Smooth muscle cell (in vitro differentiated cells): ENCODE results near the gene PFKP. TPM values are rescaled to one million over a fixed set of nuclear protein-coding genes. Genes with fewer than 3 reads are reported as not detected.

Experiments
- DNase-seq: peaks from one replicate; lab custom pipeline; 2025; ENCODE audit not compliant: unreplicated experiment; lab: John Stamatoyannopoulos, UW
- H2AFZ ChIP-seq: fragments of 200-600 bp; sonication (generic); 2 replicates; pipeline ENCODE4 v1.6.0; 2016; ENCODE audit warnings: antibody characterized with exemption, low read depth, mild to moderate bottlenecking
- H3F3A ChIP-seq: fragments of 200-600 bp; sonication (generic); 2 replicates; pipeline ENCODE4 v1.6.0; 2017; ENCODE audit warnings: antibody characterized with exemption, low read depth
- H3K27ac ChIP-seq: fragments of 200-600 bp; sonication (generic); 2 replicates; pipeline ENCODE4 v1.5.1; 2016; ENCODE audit warnings: low read depth, mild to moderate bottlenecking
- H3K27me3 ChIP-seq: fragments of 200-600 bp; sonication (generic); 2 replicates; pipeline ENCODE4 v1.6.1; 2016; ENCODE audit warnings: low read depth, mild to moderate bottlenecking
- H3K36me3 ChIP-seq: fragments of 200-600 bp; sonication (generic); 2 replicates; pipeline ENCODE4 v1.5.1; 2016; ENCODE audit warnings: low read depth
- H3K4me1 ChIP-seq: fragments of 200-600 bp; sonication (generic); 2 replicates; pipeline ENCODE4 v1.5.1; 2016; ENCODE audit warnings: low read depth
- H3K4me2 ChIP-seq: fragments of 200-600 bp; sonication (generic); 2 replicates; pipeline ENCODE4 v1.6.0; 2016; ENCODE audit warnings: mild to moderate bottlenecking
- H3K4me3 ChIP-seq: fragments of 200-600 bp; sonication (generic); 2 replicates; pipeline ENCODE4 v1.5.1; 2016; ENCODE audit warnings: mild to moderate bottlenecking
- H3K79me2 ChIP-seq: fragments of 200-600 bp; sonication (generic); 2 replicates; pipeline ENCODE4 v1.6.0; 2016; ENCODE audit warnings: low read depth, mild to moderate bottlenecking
- H3K9ac ChIP-seq: fragments of 200-600 bp; sonication (generic); 2 replicates; pipeline ENCODE4 v1.6.0; 2016; ENCODE audit warnings: low read depth
- H3K9me3 ChIP-seq: fragments of 200-600 bp; sonication (generic); replicated peaks from 2 replicates; pipeline ENCODE4 v1.5.1; 2016; ENCODE audit warnings: low read depth
- H4K20me1 ChIP-seq: fragments of 200-600 bp; sonication (generic); 2 replicates; pipeline ENCODE4 v1.6.0; 2016; ENCODE audit warnings: low read depth
- CTCF ChIP-seq: fragments of 200-600 bp; sonication (generic); IDR thresholded peaks from 2 replicates; pipeline ENCODE4 v1.5.1; 2017; ENCODE audit warnings: borderline replicate concordance, mild to moderate bottlenecking, antibody characterized with exemption; ENCODE audit not compliant: insufficient read depth, poor library complexity, severe bottlenecking
- WGBS: methylation state at CpG from one replicate; pipeline ENCODE4 v1.1.7; 2016; ENCODE audit warnings: low lambda C conversion rate; 5-methylcytosine and 5-hydroxymethylcytosine counted together
- polyA plus RNA-seq: library from polyadenylated mRNA; unstranded; fragments of >200 nt; fragmentation: Nextera tagmentation; extraction: Ambion mirVana; gene quantifications from 2 replicates; pipeline ENCODE4 v1.2.1, GENCODE V29; 2016
- total RNA-seq: library from RNA; depleted of rRNA; stranded (reverse); fragments of >200 nt; gene quantifications from 2 replicates; pipeline ENCODE4 v1.2.3, GENCODE V29; 2014

The PFKP gene
- total and polyA plus RNA-seq, 2 experiments from 2014 or later: 178 to 203 TPM

GRCh38 chr10:3034616-3035015 lies 32.7 kb upstream of the PFKP start:
- 61% methylated on average over 4 of the region's 4 CpGs for WGBS

GRCh38 chr10:3036155-3037021 lies 31.0 kb upstream of the PFKP start:
- DNase-seq: no peak
- H3K9ac ChIP-seq: no peak overlapping the region
- no peaks in the 10 kb centered on the region for H3K79me2 ChIP-seq
- H4K20me1 ChIP-seq: no peaks in the 10 kb centered on the region
- H3K9me3 ChIP-seq: no peaks in the 10 kb centered on the region
- H3K4me1 ChIP-seq: peaks cover 3% of the 10 kb centered on the region
- no peak for TF ChIP-seq CTCF
- no peak overlapping the region for H3K4me2 ChIP-seq
- H3K27me3 ChIP-seq: no peaks in the 10 kb centered on the region
- no peak overlapping the region for H3K27ac ChIP-seq
- no peaks in the 10 kb centered on the region for H3F3A ChIP-seq
- no peak overlapping the region for H3K4me3 ChIP-seq
- no peaks in the 10 kb centered on the region for H3K36me3 ChIP-seq
- 76% methylated on average over 8 of the region's 8 CpGs for whole genome bisulfite sequencing
- no peak overlapping the region for H2AFZ ChIP-seq

More at GRCh38 chr10:3034616-3035015, 32.7 kb upstream of the PFKP start:
- Histone ChIP-seq H3F3A (peaks cover 3% of the 10 kb centered on the region), H3K79me2 (no peaks in the 10 kb centered on the region), H3K36me3 (no peaks in the 10 kb centered on the region), H2AFZ (no peak overlapping the region), H4K20me1 (no peaks in the 10 kb centered on the region), H3K27ac (no peak overlapping the region), H3K4me2 (no peak overlapping the region), H3K4me1 (peaks cover 6% of the 10 kb centered on the region), H3K27me3 (no peaks in the 10 kb centered on the region), H3K9me3 (no peaks in the 10 kb centered on the region), H3K4me3 (no peak overlapping the region), H3K9ac (no peak overlapping the region)
- TF ChIP-seq CTCF: no peak
- no peak for DNase-seq

- no peaks in the 10 kb centered on the region for H4K20me1 ChIP-seq
- WGBS: 95% methylated on average over 4 of the region's 4 CpGs
- no peak overlapping the region for H3K27ac ChIP-seq
- H3K9ac ChIP-seq: no peak overlapping the region
- no peak overlapping the region for H3K4me2 ChIP-seq
- no peaks in the 10 kb centered on the region for H3K79me2 ChIP-seq
- no peak overlapping the region for H3K4me3 ChIP-seq
- no peak overlapping the region for H2AFZ ChIP-seq
- DNase-seq: no peak
- TF ChIP-seq CTCF: no peak
- no peaks in the 10 kb centered on the region for H3F3A ChIP-seq
- H3K27me3 ChIP-seq: no peaks in the 10 kb centered on the region
- no peaks in the 10 kb centered on the region for H3K9me3 ChIP-seq
- no peaks in the 10 kb centered on the region for H3K36me3 ChIP-seq
- no peaks in the 10 kb centered on the region for H3K4me1 ChIP-seq
These were observed 30.2 kb upstream of the PFKP start for GRCh38 chr10:3037182-3037581.

GRCh38 chr10:3040069-3040468 lies 27.3 kb upstream of the PFKP start:
- no peak overlapping the region for H3K9ac ChIP-seq
- H3K79me2 ChIP-seq: no peaks in the 10 kb centered on the region

More at GRCh38 chr10:3040069-3040468, 27.3 kb upstream of the PFKP start:
- Histone ChIP-seq H3K27ac (no peak overlapping the region), H3K4me3 (no peak overlapping the region), H2AFZ (no peak overlapping the region), H3K4me2 (no peak overlapping the region), H3K36me3 (no peaks in the 10 kb centered on the region), H3K27me3 (no peaks in the 10 kb centered on the region), H4K20me1 (no peaks in the 10 kb centered on the region), H3K4me1 (peaks cover 1% of the 10 kb centered on the region), H3F3A (no peaks in the 10 kb centered on the region), H3K9me3 (no peaks in the 10 kb centered on the region)
- WGBS: 100% methylated on average over 1 of the region's 1 CpG
- no peak for TF ChIP-seq CTCF
- no peak for DNase-seq
